ENCODE data around the gene MIPEP. TPM values are rescaled to one million over a fixed set of nuclear protein-coding genes. Genes with fewer than 3 reads are reported as not detected.
"Not testable (repeated sequence)": the region's sequence is repeated elsewhere in the genome, so short reads cannot be mapped to it uniquely, and the experiment has no call there.

The MIPEP gene
- total RNA-seq, 2 experiments from 2014 or later, result 17.2 to 18.5 TPM

DNA sequence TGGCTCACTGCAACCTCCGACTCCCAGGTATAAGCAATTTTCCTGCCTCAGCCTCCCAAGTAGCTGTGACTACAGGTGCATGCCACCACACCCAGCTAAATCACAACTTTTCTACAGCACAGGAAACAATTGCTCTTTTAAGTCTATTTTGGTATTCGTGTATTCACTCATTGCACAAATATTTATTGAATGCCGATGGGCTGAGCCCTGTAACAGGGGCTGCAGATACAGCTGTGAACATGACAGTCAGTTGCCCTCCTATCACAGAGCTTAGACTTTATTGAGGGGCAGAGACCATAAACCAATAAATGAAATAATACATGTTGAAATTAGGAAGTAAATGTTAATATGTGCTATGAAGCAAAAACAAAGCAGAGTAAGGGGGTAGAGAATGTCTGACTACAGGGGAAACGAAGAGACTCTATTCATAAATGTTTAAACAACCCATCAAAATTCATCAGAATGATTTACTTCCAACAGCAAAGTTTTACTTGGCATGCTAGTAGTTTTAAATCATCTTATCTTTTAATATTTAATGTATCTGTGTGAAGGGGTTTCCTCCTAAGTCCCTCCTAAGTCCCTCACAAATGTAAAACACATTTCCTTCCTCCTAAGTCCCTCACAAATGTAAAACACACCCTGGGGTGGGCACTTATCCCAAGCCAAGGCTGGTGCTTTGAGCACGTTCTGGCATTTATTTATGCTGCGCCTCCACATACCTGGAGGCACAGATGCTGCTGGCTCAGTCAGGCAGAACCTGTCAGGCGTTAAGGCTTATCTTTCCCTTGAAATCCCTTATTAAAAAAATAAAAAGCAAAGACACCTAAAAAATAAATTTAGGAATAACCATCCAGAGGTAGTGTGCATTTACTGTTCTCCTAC, 140.8 kb downstream of the MIPEP start:
- H3K27ac Mint-ChIP-seq, result no peak overlapping the region
- POLR2A ChIA-PET, result interaction anchor here (0.6 kb wide), 1 partner anchor 30 kb away, joined by 3 read pairs; no protein-coding TSS in a partner anchor
- H3K4me1 Mint-ChIP-seq (ENCODE audit: low read depth), result peaks cover 31% of the 10 kb centered on the region
- no peak for ATAC-seq
- TF ChIP-seq, protein P1, sequence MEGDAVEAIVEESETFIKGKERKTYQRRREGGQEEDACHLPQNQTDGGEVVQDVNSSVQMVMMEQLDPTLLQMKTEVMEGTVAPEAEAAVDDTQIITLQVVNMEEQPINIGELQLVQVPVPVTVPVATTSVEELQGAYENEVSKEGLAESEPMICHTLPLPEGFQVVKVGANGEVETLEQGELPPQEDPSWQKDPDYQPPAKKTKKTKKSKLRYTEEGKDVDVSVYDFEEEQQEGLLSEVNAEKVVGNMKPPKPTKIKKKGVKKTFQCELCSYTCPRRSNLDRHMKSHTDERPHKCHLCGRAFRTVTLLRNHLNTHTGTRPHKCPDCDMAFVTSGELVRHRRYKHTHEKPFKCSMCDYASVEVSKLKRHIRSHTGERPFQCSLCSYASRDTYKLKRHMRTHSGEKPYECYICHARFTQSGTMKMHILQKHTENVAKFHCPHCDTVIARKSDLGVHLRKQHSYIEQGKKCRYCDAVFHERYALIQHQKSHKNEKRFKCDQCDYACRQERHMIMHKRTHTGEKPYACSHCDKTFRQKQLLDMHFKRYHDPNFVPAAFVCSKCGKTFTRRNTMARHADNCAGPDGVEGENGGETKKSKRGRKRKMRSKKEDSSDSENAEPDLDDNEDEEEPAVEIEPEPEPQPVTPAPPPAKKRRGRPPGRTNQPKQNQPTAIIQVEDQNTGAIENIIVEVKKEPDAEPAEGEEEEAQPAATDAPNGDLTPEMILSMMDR (IDR thresholded peaks at IDR 0.05), result no peak
- no peaks in the 10 kb centered on the region for H3K27me3 Mint-ChIP-seq
- no peaks in the 10 kb centered on the region for H3K9me3 Mint-ChIP-seq
- H3K36me3 Mint-ChIP-seq (ENCODE audit: low read depth), result peaks cover 4% of the 10 kb centered on the region
- no peak overlapping the region for H3K4me3 Mint-ChIP-seq
- DNase-seq, result no peak
- CTCF ChIA-PET, result no interaction called here
- intact Hi-C loops (cut with micrococcal nuclease), result no loop called here

DNA sequence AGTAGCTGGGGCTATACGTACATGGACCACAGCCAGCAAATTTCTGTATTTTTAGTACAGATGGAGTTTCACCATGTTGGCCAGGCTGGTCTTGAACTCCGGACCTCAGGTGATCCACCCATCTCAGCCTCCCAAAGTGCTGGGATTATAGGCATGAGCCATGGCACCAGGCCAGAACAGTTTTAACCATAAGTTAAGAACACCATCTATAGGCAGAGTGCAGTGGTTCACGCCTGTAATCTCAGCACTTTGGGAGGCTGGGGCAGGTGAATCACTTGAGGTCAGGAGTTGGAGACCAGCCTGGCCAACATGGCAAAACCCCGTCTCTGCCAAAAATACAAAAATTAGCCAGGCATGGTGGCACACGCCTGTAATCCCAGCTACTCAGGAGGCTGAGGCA, 143.1 kb downstream of the MIPEP start:
- CTCF ChIA-PET, result not testable (repeated sequence)

DNA sequence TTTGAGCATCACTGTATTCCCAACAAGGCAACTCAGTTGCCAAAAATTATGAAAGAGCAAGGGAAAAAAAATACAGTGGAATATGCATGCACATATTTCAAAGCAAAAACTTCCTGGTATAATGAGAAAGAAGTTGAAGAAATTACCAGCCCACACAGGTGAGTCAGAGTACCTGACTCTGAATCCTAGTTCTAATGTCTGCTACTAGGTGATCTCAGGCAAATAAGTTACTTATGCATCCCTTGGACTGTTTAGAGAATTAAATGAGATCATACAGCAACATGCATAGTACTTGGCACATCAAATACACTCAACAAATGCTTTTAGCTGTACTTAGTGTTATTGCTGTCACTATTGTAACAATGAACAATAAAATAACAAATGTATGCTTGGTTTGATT, 144.9 kb downstream of the MIPEP start:
- intact Hi-C loops (cut with micrococcal nuclease), result no loop called here
- TF ChIP-seq, protein P1 (IDR thresholded peaks at IDR 0.05), result no peak
- no peak for DNase-seq
- no peak for ATAC-seq
- no peak overlapping the region for H3K4me3 Mint-ChIP-seq
- H3K4me1 Mint-ChIP-seq (ENCODE audit: low read depth), result peaks cover 25% of the 10 kb centered on the region
- no peaks in the 10 kb centered on the region for H3K27me3 Mint-ChIP-seq
- no peak overlapping the region for H3K27ac Mint-ChIP-seq
- ChIA-PET POLR2A (no interaction called here), CTCF (interaction anchor here (2.6 kb wide), 1 partner anchor 51 kb away, joined by 6 read pairs; no protein-coding TSS in a partner anchor)
- H3K9me3 Mint-ChIP-seq, result no peaks in the 10 kb centered on the region
- H3K36me3 Mint-ChIP-seq (ENCODE audit: low read depth), result no peaks in the 10 kb centered on the region

More for the DNA sequence above, 143.1 kb downstream of the MIPEP start:
- H3K36me3 Mint-ChIP-seq (ENCODE audit: low read depth); intact Hi-C loops (cut with micrococcal nuclease); ATAC-seq; H3K27me3 Mint-ChIP-seq; DNase-seq; H3K4me3 Mint-ChIP-seq; H3K9me3 Mint-ChIP-seq; POLR2A ChIA-PET; H3K27ac Mint-ChIP-seq: not testable (repeated sequence)
- peaks cover 33% of the 10 kb centered on the region for H3K4me1 Mint-ChIP-seq (ENCODE audit: low read depth)

DNA sequence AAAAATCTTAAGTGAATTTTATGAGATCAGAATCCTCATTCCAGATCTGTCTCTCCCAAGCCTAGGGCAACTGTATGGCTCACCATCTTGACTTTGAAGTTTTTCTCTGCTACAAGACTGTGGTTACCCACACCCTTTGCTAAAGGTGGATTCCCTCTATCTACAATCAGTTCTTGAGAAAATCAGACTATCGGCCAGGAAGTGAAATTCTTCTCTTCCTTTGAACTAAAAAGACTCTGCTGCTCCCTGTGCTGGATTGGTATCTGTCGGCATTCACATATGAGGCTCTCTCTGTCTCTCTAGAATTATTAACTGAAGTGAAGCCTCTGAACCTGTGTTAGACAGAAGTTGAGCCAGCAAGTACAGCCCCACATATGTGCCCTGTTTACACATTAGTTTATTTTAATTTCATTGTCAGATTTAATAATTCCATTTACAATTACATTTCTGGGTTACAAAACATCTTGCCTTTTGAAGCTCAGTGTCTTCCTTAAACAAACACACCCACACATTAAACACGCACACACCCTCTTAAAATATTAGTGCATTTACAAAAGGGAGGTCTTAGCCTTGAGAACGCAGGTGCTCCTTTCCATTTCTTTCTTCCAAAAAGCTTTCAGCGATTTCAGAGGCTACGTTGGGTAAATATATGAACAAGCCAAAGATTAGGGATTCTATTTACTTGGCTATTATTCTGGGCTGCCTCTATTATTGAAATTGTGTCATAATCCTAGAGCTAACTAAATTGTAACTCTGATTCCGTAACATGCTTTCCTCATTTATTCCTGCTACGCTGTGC, 145.7 kb downstream of the MIPEP start:
- H3K36me3 Mint-ChIP-seq (ENCODE audit: low read depth), result peaks cover 1% of the 10 kb centered on the region
- H3K9me3 Mint-ChIP-seq, result no peaks in the 10 kb centered on the region
- H3K4me1 Mint-ChIP-seq (ENCODE audit: low read depth), result peaks cover 25% of the 10 kb centered on the region
- TF ChIP-seq, protein P1 (IDR thresholded peaks at IDR 0.05), result no peak
- no peak overlapping the region for H3K4me3 Mint-ChIP-seq
- H3K27me3 Mint-ChIP-seq, result no peaks in the 10 kb centered on the region
- ChIA-PET POLR2A (no interaction called here), CTCF (interaction anchor here (0.6 to 2.6 kb wide), 3 partner anchors 9 to 63 kb away, joined by 4 to 6 read pairs (median 4); no protein-coding TSS in a partner anchor)
- DNase-seq (peak; percentile 13), ATAC-seq (peak; percentile 91)
- intact Hi-C loops (cut with micrococcal nuclease), result no loop called here
- no peak overlapping the region for H3K27ac Mint-ChIP-seq

DNA sequence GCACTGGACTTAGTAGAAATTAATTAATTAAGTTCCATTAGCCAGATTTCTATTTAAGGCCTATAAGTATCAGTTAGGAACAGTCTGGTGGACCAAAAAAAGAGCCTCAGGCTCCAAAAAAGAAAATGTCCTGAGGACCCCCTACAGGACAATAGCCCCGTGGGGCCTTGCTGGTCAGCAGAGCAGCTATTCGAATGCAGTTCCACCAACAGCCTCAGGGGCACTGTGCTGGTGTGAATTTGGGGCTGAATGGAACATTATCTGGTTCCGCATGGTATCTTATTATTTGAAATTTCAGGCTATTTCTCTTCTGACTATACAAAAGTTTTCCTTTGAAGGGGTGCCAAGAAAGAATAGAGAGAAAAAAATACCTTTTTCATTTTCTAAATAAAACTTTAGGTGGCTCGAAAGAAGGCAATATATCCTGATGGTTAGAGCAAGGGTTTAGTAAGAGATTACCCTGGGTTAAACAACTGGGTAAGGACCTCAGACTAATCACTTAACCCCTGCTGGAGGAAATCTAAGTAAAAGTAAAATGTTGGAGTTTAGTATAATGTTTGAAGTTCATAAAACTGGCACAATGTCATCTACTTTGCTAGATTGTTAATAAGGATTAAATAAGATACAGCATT, 147.2 kb downstream of the MIPEP start:
- intact Hi-C loops (cut with micrococcal nuclease), result no loop called here
- DNase-seq (peak; percentile 7), ATAC-seq (no peak)
- POLR2A ChIA-PET, result no interaction called here
- no peaks in the 10 kb centered on the region for H3K27me3 Mint-ChIP-seq
- TF ChIP-seq, protein P1 (IDR thresholded peaks at IDR 0.05), result peak; percentile 3
- CTCF ChIA-PET, result interaction anchor here (0.9 to 1.2 kb wide), 5 partner anchors 13 to 275 kb away, joined by 3 read pairs; no protein-coding TSS in a partner anchor
- H3K36me3 Mint-ChIP-seq (ENCODE audit: low read depth), result peaks cover 1% of the 10 kb centered on the region
- no peak overlapping the region for H3K4me3 Mint-ChIP-seq
- no peaks in the 10 kb centered on the region for H3K9me3 Mint-ChIP-seq
- H3K27ac Mint-ChIP-seq, result no peak overlapping the region
- peaks cover 25% of the 10 kb centered on the region for H3K4me1 Mint-ChIP-seq (ENCODE audit: low read depth)
